Inflammatory macrophage treated with lipopolysaccharide for 4 hours (primary cell): ENCODE data around the gene SPCS1.

ENCODE experiments used
- DNase-seq: peaks from one replicate; pipeline ENCODE4 v3.0.0-alpha.2; 2020

Gene SPCS1

DNA sequence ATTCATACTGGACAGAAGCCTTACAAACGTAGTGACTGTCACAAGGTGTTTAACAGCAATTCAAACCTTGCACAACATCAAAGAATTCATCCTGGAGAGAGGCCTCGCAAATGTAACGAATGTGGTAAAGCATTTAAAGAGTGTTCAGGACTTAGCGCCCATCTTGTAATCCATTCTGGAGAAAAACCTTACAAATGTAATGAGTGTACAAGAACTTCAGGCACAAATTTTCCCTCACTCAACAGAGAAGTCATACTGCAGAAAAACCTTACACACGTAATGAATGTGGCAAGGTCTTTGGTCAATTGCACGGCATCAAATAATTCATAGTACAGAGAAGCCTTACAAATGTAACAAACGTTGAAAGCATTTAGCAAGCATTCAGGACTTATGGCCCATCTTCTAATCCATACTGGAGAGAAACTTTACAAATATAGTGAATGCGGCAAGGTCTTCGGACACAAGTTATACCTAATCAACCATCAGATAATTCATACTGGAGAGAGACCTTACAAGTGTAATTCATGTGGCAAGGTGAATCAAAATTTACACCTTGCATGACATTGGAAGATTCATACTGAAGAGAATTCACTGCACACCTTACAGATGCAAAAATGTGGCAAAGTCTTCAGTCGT is 27.5 kb downstream of the SPCS1 start:
- DNase-seq: no peak

DNA sequence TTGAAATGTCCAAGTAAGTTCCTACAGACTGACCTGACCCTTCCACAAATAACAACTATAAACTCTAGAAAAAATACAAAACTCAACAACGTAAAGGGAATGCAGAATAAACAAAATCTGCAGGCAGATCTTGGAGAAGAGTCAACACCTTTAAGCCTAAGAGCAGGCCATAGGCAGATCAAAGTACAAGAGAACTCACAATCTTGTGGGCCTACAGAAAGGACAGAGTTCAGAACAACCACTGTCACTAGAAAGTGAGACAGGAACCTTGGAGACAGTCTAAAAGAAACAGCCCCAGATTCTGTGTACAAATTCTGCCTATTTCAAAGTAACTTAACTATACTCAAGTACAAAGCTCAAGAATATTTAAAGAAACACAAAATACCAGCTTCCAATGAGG is 33.8 kb downstream of the SPCS1 start:
- DNase-seq: no peak

DNA sequence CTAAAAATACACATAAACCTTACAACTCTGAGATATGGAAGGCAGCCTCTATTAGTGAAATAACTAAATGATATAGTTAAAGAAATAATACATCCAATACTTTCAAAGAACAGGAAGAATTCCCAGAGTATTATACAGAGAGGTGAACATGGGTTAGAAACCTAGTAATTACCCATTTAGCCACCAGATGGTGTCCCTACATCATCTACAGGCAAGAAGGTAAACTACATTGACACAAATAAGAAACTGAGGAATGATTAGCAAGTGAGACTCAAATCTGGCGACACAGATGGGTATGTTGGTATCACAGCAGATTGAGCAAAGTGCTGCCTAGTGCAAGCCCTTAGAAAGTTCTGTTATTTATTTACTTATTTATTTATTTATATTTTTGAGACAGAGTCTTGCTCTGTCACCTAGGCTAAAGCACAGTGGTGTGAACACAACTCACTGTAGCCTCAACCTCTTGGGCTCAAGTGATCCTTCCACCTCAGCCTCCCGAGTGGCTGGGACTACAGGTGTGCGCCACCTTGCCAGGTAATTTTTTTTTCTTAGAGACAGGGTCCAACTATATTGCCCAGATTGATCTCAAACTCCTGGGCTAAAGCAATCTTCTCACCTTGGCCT is 36.6 kb downstream of the SPCS1 start:
- DNase-seq: peak; percentile 37

DNA sequence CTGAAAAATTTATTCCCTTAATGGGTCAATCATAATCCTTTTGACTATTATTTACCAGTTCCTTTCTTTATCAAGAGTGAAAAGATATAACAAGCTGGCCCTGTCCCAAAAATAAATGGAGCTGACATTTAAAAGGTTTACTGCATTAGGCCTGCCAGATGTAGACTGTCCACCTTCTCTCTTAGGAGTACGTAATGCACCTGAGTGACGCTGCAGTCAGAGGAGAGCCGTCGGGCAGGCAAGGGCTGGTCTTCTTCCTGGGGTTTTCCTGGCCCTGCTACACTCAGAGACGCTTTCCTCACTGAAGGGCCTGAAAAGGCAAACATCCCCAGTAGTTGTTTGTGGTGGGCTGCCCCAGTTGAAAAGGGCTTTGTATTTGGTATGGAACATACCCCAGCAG is 37.2 kb downstream of the SPCS1 start:
- no peak for DNase-seq

DNA sequence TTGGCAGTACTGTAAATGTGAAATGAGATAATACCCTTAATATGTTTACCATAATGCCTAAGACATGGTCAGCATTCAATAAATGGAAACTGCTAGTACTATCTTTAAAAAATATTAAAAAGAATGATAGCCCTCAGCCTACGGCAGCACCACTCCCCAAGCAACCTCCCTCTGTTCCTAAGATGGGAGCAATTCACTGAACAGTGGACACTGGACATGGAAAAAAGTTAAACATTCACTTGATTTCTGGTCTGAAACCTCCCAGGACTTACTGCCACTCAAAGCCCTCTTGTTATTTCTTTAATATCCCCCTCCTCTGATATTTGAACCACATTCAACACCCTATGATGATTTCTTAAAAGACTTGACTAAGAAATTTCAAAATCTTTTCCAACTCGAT is 37.8 kb downstream of the SPCS1 start:
- no peak for DNase-seq

DNA sequence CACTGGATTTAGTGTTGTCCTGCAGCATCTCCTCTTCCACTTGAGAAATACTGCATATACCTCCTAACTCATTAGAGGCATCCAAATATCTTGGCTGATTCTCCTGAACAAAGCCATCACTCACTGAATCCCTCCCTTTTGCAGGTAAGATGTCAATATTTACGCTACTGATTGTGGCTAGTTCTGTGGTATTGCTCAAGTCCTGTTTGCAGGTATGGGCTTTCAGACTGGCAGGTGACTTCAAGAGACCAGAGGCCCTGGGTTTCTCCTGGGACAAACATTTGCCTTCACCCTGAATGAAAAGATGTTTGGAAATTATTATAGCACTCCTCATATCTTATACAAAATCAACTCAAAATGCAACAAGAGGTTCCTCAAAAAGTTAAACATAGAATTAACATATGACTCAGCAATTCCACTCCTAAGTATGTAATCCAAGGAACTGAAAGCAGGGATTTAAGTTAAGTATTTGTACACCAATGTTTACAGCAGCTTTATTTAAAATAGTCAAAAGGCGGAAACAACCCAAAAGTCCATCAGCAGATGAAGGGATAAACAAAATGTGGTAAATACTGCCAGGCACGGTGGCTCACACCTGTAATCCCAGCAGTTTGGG is 46.2 kb downstream of the SPCS1 start:
- DNase-seq: peak; percentile 88

DNA sequence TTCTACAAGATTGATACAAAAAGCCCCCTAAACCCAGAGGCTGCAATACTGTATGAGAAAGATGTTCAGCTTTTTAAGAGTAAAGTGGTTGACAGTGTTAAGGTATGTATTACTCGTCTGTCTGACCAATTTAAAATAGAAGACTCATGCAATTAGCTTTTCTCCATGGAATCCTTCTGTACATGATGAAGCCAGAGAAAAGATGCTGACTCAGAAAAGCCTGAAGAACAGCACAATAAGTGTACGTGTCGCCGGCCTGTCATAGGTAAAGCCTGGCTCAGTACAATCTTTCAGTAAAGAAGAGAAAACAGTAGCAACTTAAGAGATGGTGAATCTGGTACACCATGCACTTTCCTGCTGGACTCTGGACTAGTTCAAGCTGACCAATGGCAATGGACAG is 48.5 kb downstream of the SPCS1 start:
- no peak for DNase-seq

DNA sequence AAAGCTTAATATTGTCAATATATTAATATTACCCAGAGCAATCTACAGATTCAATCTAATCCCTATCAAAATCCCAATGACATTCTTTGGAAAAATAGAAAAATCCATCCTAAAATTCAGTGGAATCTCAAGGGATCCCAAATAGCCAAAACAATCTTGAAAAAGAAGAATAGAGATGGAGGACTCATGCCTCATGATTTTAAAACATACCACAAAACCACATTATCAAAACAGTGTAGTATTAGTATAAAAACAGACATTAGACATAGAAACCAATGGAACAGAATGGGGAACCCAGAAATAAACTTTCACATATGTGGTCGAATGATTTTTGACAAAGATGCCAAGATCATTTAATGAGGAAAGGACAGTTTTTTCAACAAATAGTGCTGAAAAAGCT is 50.2 kb downstream of the SPCS1 start:
- DNase-seq: no peak
